Left renal cortex interstitium (tissue), 4 donors: ENCODE results near the gene MAGEA3. TPM values are rescaled to one million over a fixed set of nuclear protein-coding genes. Genes with fewer than 3 reads are reported as not detected.
"Not testable (repeated sequence)": the region's sequence is repeated elsewhere in the genome, so short reads cannot be mapped to it uniquely, and the experiment has no call there.

Source experiments
- DNase-seq, 4 donors: peaks; one replicate each; pipeline ENCODE4 v3.0.0-alpha.2; 2013; ENCODE audit warnings: low read depth in 4 of 4, low spot score in 2 of 4, missing footprints in 1 of 4
- polyA plus RNA-seq, 4 donors: library from polyadenylated mRNA; unstranded; fragments of 120-200 nt; gene quantifications; one replicate each; pipeline ENCODE4 v1.2.1, GENCODE V29; 2013; ENCODE audit not compliant: insufficient read length in 4 of 4

Gene MAGEA3
- not detected for polyA plus RNA-seq

DNA sequence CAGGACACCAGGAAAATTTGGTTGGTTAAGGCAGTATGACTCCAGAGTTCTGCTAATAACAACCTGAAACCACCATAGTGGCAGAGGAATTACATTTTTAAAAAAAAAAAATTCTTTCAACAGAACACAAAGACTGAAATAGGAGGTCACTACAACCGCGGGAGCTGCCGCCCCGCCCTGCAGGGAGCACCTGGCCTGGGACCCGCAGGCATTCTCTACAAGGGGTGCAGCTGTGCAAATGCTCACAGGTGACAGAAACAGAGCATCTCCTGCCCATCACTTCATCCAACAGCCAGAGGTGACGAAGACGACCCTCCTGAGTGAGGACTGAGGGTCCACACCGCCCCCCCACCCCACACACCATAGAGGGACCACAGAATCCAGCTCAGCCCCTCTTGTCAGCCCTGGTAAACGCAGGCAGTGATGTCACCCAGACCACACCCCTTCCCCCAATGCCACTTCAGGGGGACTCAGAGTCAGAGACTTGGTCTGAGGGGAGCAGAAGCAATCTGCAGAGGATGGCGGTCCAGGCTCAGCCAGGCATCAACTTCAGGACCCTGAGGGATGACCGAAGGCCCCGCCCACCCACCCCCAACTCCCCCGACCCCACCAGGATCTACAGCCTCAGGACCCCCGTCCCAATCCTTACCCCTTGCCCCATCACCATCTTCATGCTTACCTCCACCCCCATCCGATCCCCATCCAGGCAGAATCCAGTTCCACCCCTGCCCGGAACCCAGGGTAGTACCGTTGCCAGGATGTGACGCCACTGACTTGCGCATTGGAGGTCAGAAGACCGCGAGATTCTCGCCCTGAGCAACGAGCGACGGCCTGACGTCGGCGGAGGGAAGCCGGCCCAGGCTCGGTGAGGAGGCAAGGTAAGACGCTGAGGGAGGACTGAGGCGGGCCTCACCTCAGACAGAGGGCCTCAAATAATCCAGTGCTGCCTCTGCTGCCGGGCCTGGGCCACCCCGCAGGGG is at the start of gene MAGEA3:
Gene MAGEA3 (plus strand): TSS at position 843 of the 980 bp plus-strand sequence. CDS start 2,039 bp downstream, outside the sequence.
- not testable (repeated sequence) for DNase-seq

DNA sequence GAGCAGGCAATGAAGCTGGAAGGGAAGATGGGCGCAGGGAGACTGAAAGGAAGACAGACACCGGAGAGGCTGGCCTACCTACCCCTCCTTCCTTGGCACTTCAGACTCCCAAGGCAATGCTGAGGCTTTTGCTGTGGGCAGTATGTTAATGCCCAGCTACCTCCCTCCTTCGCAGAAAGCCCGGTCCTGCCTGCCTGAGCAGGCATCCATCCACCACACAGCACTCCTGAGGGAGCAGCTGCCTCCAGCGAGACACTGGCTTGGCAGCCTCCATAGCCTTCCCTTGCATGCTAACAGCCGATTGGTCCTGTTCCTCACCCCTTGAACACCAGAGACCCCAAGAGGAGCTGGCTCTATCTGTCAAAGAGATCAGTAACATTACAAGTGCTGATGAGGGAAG is 46.5 kb upstream of the MAGEA3 start:
- no peak for DNase-seq

DNA sequence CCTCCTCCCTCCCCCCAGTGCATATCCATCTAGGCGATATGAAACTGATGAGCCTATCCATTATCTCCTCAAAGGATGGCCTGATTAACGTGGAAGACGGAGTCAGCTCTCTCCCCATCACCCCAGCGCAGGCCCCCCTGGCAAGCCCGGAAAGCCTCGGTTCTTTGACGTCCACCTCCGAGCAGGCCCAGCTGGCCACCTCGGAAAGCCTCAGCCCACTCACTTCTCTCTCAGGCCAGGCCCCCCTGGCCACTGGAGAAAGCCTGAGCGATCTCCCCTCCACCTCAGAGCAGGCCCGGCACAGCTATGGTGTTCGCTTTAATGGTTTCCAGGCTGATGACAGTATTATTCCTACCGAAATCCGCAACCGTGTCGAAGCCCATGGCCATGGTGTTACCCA is 46.1 kb upstream of the MAGEA3 start:
- DNase-seq = no peak

GRCh38 chrX:152656087-152656486 is 42.5 kb upstream of the MAGEA3 start:
- DNase-seq = no peak

- DNase-seq = no peak
These were observed 41.7 kb upstream of the MAGEA3 start for GRCh38 chrX:152656890-152657289.

DNA sequence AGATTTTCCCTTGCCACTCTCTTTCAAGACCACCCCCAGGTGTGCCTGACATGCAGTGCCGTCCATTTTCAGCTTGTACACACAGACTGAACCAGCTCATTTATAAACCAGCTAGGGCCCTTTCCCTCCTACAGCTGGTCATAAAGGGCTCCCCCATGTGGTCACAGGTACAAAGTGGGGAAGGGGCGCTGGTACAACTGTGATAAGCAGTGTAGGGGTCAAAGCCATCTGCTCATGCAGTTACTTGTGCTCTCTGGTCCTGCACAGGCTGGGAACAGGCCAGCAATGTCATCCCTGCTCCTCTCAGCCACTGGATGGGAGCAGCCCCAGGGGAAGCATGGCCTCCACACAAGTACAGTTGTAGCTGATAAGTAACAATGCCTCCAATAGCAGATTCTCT is 40.3 kb upstream of the MAGEA3 start:
- DNase-seq = no peak

DNA sequence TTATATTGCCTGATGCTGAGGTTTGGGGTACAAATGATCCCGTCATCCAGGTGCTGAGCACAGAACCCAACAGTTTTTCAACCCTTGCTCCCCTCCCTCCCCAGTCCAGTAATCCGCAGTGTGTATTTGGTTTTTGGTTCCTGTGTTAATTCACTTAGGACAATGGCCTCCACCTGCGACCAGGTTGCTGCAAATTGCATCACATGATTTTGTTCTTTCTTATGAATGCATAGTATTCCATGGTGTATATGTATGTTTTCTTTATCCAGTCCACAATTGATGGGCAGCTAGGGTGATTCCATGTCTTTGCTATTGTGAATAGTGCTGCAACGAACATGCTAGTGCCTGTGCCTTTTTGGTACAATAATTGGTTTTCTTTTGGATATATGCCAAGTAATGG is 35.5 kb upstream of the MAGEA3 start:
- no peak for DNase-seq

GRCh38 chrX:152674135-152674534 is 24.5 kb upstream of the MAGEA3 start:
- no peak for DNase-seq

GRCh38 chrX:152674652-152675051 is 23.9 kb upstream of the MAGEA3 start:
- not testable (repeated sequence) for DNase-seq

GRCh38 chrX:152681012-152681411 is 17.6 kb upstream of the MAGEA3 start:
- not testable (repeated sequence) for DNase-seq

GRCh38 chrX:152700390-152700789 is 1.8 kb downstream of the MAGEA3 start:
- DNase-seq = not testable (repeated sequence)

DNA sequence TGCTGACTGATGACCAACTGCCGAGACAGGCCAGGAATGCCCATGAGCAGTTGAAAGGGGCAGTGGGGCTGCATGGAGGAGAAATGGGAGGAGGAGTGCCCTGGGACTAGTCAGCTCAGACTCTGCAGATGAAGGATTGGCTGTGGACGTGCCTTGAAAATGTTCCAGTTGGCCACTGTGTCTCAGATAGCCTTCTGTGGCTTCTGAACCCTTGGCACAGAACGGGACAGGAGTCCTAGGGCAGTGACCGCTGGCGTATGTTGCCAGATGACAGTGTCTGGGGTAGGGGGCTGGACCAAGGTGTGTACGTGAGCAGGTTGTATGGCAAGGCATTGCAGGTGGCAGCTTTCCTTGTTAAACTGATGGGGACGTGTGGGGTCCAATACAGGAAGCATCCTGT is 7.9 kb downstream of the MAGEA3 start:
- DNase-seq = not testable (repeated sequence)

- not testable (repeated sequence) for DNase-seq
These were observed 10.6 kb downstream of the MAGEA3 start, which contains the start of gene CSAG2 for GRCh38 chrX:152709173-152709572. Gene CSAG2 (minus strand): TSS chrX:152709273. CDS start chrX:152709112, 161 bp downstream.

- DNase-seq = not testable (repeated sequence)
These were observed 14.6 kb downstream of the MAGEA3 start for GRCh38 chrX:152713195-152713594.

DNA sequence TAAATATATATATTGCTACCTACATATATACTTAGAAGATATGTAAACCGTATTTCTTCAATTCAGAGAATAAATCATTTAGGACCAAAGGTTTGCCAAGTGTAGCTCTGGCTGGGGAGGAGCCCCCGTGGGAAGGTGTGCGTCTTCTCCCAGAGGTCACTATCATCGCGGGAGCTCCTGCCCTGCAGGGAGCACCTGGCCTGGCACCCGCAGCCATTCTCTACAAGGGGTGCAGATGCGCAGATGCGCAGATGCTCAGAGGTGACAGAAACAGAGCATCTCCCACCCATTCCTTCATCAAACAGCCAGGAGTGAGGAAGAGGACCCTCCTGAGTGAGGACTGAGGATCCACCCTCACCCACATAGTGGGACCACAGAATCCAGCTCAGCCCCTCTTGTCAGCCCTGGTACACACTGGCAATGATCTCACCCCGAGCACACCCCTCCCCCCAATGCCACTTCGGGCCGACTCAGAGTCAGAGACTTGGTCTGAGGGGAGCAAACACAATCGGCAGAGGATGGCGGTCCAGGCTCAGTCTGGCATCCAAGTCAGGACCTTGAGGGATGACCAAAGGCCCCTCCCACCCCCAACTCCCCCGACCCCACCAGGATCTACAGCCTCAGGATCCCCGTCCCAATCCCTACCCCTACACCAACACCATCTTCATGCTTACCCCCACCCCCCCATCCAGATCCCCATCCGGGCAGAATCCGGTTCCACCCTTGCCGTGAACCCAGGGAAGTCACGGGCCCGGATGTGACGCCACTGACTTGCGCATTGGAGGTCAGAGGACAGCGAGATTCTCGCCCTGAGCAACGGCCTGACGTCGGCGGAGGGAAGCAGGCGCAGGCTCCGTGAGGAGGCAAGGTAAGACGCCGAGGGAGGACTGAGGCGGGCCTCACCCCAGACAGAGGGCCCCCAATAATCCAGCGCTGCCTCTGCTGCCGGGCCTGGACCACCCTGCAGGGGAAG is 15.5 kb downstream of the MAGEA3 start, which contains the start of gene MAGEA2B:
Gene MAGEA2B (plus strand): TSS at position 814 of the 973 bp plus-strand sequence. CDS start 2,479 bp downstream, outside the sequence.
- not testable (repeated sequence) for DNase-seq

DNA sequence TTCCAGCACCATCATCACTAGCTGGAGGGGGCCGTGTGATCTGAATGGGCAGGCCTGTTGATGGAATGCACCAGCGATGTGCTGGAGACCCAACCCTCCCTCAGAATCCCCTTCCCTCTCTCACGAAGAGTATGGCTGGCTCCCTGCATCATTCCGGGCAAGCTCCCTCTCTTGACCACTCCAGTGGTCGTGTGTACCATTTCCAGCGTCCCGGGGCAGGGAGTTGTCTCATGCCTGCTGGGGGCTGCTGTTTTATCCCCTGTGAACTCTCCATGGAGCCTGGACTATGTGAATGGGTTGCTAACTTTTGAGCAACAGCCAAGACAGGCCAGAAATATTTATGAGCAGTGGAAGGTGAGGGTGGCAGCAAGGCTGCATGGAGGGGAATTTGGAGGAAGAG is 26.8 kb downstream of the MAGEA3 start:
- no peak for DNase-seq

- DNase-seq = no peak
These were observed 34.8 kb downstream of the MAGEA3 start, which contains the start of the genes CSAG1 and MAGEA12 for GRCh38 chrX:152733261-152733975. Gene CSAG1 (minus strand): TSS chrX:152733721. CDS start chrX:152732460, 1,261 bp downstream. Gene MAGEA12 (plus strand): TSS chrX:152733757. CDS start chrX:152736162, 2,405 bp downstream.

GRCh38 chrX:152734143-152734858 is 35.7 kb downstream of the MAGEA3 start:
- not testable (repeated sequence) for DNase-seq

DNA sequence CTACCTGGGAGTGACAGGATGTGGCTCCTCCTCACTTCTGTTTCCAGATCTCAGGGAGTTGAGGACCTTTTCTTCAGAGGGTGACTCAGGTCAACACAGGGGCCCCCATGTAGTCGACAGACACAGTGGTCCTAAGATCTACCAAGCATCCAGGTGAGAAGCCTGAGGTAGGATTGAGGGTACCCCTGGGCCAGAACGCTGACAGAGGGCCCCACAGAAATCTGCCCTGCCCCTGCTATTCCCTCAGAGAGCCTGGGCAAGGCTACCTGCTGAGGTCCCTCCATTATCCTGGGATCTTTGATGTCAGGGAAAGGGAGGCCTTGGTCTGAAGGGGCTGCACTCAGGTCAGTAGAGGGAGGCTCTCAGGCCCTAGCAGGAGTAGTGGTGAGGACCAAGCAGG is 36.5 kb downstream of the MAGEA3 start:
- DNase-seq = no peak
